ENCODE measurements around the gene HEATR5A.

- TF ChIP-seq CTCF (IDR thresholded peaks at IDR 0.05; ENCODE audit: low read length) (no peak), EZH2 (IDR thresholded peaks at IDR 0.05; ENCODE audit: borderline replicate concordance, low read length) (no peak)
Measured at GRCh38 chr14:31244626-31245025, 175.7 kb downstream of the HEATR5A start.
